ENCODE data around the gene ATG2A.
"Not testable (repeated sequence)": the region's sequence is repeated elsewhere in the genome, so short reads cannot be mapped to it uniquely, and the experiment has no call there.

ATG2A gene

GRCh38 chr11:64848214-64848825, 68.7 kb downstream of the ATG2A start:
- no peak overlapping the region for H3K4me3 ChIP-seq (ENCODE audit: low read depth, low read length)
- TF ChIP-seq, protein P1, sequence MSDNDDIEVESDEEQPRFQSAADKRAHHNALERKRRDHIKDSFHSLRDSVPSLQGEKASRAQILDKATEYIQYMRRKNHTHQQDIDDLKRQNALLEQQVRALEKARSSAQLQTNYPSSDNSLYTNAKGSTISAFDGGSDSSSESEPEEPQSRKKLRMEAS (IDR thresholded peaks at IDR 0.05; ENCODE audit: low read depth, low read length) = no peak
- TF ChIP-seq MYC (IDR thresholded peaks at IDR 0.05; ENCODE audit: low read depth, low read length) = no peak
- TF ChIP-seq POLR2A (IDR thresholded peaks at IDR 0.05; ENCODE audit: extremely low read depth, insufficient read length) = no peak
- TF ChIP-seq, protein P2, sequence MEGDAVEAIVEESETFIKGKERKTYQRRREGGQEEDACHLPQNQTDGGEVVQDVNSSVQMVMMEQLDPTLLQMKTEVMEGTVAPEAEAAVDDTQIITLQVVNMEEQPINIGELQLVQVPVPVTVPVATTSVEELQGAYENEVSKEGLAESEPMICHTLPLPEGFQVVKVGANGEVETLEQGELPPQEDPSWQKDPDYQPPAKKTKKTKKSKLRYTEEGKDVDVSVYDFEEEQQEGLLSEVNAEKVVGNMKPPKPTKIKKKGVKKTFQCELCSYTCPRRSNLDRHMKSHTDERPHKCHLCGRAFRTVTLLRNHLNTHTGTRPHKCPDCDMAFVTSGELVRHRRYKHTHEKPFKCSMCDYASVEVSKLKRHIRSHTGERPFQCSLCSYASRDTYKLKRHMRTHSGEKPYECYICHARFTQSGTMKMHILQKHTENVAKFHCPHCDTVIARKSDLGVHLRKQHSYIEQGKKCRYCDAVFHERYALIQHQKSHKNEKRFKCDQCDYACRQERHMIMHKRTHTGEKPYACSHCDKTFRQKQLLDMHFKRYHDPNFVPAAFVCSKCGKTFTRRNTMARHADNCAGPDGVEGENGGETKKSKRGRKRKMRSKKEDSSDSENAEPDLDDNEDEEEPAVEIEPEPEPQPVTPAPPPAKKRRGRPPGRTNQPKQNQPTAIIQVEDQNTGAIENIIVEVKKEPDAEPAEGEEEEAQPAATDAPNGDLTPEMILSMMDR (IDR thresholded peaks at IDR 0.05; ENCODE audit: low read depth, low read length) = no peak
- no peak for DNase-seq (ENCODE audit: low read depth)

DNA sequence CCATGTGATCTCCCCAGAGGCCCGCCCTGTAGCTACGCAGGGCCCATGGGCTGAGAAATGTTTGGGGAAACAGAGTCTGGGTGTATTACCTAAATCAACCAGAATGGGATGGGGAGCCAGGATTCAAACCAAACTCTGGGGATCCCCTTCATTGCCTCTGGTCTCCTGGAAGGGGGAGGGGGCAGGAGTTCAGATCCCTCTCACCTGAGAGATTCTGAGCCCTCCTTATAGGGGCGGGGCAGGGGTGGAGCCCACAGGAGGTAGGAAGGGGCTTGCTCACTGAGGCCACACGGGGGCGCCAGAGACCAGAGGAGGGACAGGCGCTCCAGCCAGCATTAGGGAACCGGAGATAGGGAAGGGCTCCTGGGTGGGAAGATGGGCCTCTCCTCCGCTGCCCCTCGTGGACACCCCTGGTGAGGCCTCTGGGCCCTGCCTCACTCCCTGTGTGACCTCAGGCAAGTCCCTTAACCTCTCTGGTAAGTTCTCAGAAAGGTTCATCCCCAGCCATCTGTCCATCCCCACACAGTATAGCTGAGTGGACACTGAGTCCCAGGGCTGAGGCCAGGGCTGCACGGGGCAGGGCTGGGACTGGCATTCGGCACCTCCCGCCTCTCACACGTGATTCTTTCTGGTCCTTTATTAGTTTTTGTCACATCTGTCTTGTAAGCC, 69.9 kb downstream of the ATG2A start:
- TF ChIP-seq POLR2A (IDR thresholded peaks at IDR 0.05; ENCODE audit: extremely low read depth, insufficient read length) (no peak), MYC (IDR thresholded peaks at IDR 0.05; ENCODE audit: low read depth, low read length) (peak; percentile 60; the same call in 1 of the 2 replicates)
- TF ChIP-seq, protein P2 (IDR thresholded peaks at IDR 0.05; ENCODE audit: low read depth, low read length) = peak; percentile 86
- TF ChIP-seq, protein P1 (IDR thresholded peaks at IDR 0.05; ENCODE audit: low read depth, low read length) = no peak
- no peak overlapping the region for H3K4me3 ChIP-seq (ENCODE audit: low read depth, low read length)
- peak; percentile 93 for DNase-seq (ENCODE audit: low read depth)

- H3K4me3 ChIP-seq (ENCODE audit: low read depth, low read length); DNase-seq (ENCODE audit: low read depth): not testable (repeated sequence)
Measured at GRCh38 chr11:64845776-64846129, 71.3 kb downstream of the ATG2A start.

DNA sequence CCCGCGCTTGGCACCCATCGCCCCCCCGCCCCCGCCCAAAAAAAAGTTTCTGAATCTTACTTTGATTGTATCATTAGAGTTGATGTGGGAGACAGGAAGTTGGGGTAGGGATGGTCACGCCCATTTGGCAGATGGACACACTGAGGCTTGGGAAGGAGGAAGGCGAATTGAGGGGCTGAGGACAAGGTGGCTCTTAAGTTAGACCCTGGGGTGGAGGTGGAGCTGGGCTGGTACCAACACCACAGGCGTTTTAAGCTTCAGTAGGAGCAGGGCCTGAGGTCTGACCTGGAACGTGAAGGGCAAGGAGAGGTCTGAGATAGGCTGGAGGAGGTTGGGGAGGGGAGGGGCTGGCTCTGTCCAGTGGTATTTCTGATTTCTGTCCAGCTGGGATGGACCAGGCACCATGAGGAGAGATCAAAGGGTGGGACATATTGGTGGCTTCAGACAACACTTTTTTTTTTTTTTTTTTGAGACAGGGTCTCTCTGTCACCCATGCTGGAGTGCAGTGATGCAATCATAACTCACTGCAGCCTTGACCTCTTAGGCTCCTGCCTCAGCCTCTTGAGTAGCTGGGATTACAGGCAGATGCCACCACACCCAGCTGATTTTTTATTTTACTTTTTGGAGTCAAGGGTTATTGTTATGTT, 71.8 kb downstream of the ATG2A start:
- peak; percentile 61 for DNase-seq (ENCODE audit: low read depth)
- TF ChIP-seq MYC (IDR thresholded peaks at IDR 0.05; ENCODE audit: low read depth, low read length) (no peak), POLR2A (IDR thresholded peaks at IDR 0.05; ENCODE audit: extremely low read depth, insufficient read length) (no peak)
- TF ChIP-seq, protein P2 (IDR thresholded peaks at IDR 0.05; ENCODE audit: low read depth, low read length) = no peak
- TF ChIP-seq, protein P1 (IDR thresholded peaks at IDR 0.05; ENCODE audit: low read depth, low read length) = no peak
- H3K4me3 ChIP-seq (ENCODE audit: low read depth, low read length) = no peak overlapping the region
